Neural cell (in vitro differentiated cells): Measurements from ENCODE around the gene CAMSAP2. TPM values are rescaled to one million over a fixed set of nuclear protein-coding genes. Genes with fewer than 3 reads are reported as not detected.

ENCODE experiments used
- H2AFZ ChIP-seq: fragments of 200-600, 300-800 bp; sonication (generic), shearing (Covaris generic); 2 replicates; pipeline ENCODE4 v1.6.0; 2014; ENCODE audit warnings: low read depth, mild to moderate bottlenecking, antibody characterized with exemption, low read length, moderate library complexity
- H3F3A ChIP-seq: fragments of 200-600 bp; shearing (Covaris generic); 2 replicates; pipeline ENCODE4 v1.6.1; 2016; ENCODE audit warnings: mild to moderate bottlenecking, moderate library complexity, mixed read lengths, antibody characterized with exemption, low read length; ENCODE audit not compliant: insufficient read depth, poor library complexity, severe bottlenecking
- H3K27ac ChIP-seq: fragments of 200-600, 300-800 bp; sonication (generic), shearing (Covaris generic); 2 replicates; pipeline ENCODE4 v1.5.1; 2014; ENCODE audit warnings: mild to moderate bottlenecking, low read length, moderate library complexity
- H3K27me3 ChIP-seq: fragments of 300-800, 200-600 bp; sonication (generic), shearing (Covaris generic); 2 replicates; pipeline ENCODE4 v1.6.0; 2014; ENCODE audit warnings: mild to moderate bottlenecking, low read depth, low read length, moderate library complexity; ENCODE audit not compliant: insufficient read depth
- H3K36me3 ChIP-seq: fragments of 300-800, 200-600 bp; sonication (generic), shearing (Covaris generic); 2 replicates; pipeline ENCODE4 v1.5.1; 2014; ENCODE audit warnings: mild to moderate bottlenecking, antibody characterized with exemption, low read length, moderate library complexity; ENCODE audit not compliant: insufficient read depth
- H3K4me2 ChIP-seq: fragments of 300-800, 200-600 bp; sonication (generic), shearing (Covaris generic); 2 replicates; pipeline ENCODE4 v1.6.0; 2014; ENCODE audit warnings: mild to moderate bottlenecking, low read length
- H3K4me3 ChIP-seq: fragments of 300-800, 200-600 bp; sonication (generic), shearing (Covaris generic); 2 replicates; pipeline ENCODE4 v1.5.1; 2014; ENCODE audit warnings: mild to moderate bottlenecking, low read length, moderate library complexity
- H3K79me2 ChIP-seq: fragments of 200-600 bp; shearing (Covaris generic); replicated peaks from 2 replicates; pipeline ENCODE4 v1.6.0; 2014; ENCODE audit warnings: mild to moderate bottlenecking, low read length, moderate library complexity; ENCODE audit not compliant: insufficient read depth
- H3K9ac ChIP-seq: fragments of 300-800, 200-600 bp; sonication (generic), shearing (Covaris generic); 2 replicates; pipeline ENCODE4 v1.6.1; 2016; ENCODE audit warnings: mild to moderate bottlenecking, low read length, mixed read lengths
- H3K9me2 ChIP-seq: fragments of 200-600 bp; shearing (Covaris generic); 2 replicates; pipeline ENCODE4 v1.6.1; 2016; ENCODE audit warnings: mild to moderate bottlenecking, low read length, mixed read lengths; ENCODE audit not compliant: insufficient read depth
- H3K9me3 ChIP-seq: fragments of 200-600, 300-800 bp; sonication (generic), shearing (Covaris generic); 2 replicates; pipeline ENCODE4 v1.6.1; 2016; ENCODE audit warnings: mild to moderate bottlenecking, mixed run types, low read length, moderate library complexity, mixed read lengths
- H4K20me1 ChIP-seq: fragments of 200-600 bp; shearing (Covaris generic); 2 replicates; pipeline ENCODE4 v1.6.1; 2016; ENCODE audit warnings: mild to moderate bottlenecking, mixed run types; ENCODE audit not compliant: insufficient read depth
- CTCF ChIP-seq: fragments of 450-650 bp; IDR thresholded peaks from 2 replicates; pipeline ENCODE4 v1.5.1; 2014; ENCODE audit warnings: antibody characterized with exemption, mild to moderate bottlenecking, moderate library complexity; ENCODE audit not compliant: poor library complexity, severe bottlenecking
- EP300 ChIP-seq: fragments of 450-650 bp; conservative IDR thresholded peaks from 2 replicates; pipeline ENCODE4 v1.6.1; 2014; ENCODE audit warnings: antibody characterized with exemption, mild to moderate bottlenecking, moderate library complexity; ENCODE audit not compliant: poor library complexity, severe bottlenecking
- EZH2 ChIP-seq: fragments of 200-600, 300-800 bp; shearing (Covaris generic), sonication (generic); IDR thresholded peaks from 2 replicates; pipeline ENCODE4 v1.6.1; 2014; ENCODE audit warnings: antibody characterized with exemption, low read length, borderline replicate concordance, mild to moderate bottlenecking; ENCODE audit not compliant: insufficient read depth, poor library complexity, severe bottlenecking
- MXI1 ChIP-seq: fragments of 450-650 bp; conservative IDR thresholded peaks from 2 replicates; pipeline ENCODE4 v1.6.1; 2014; ENCODE audit warnings: antibody characterized with exemption, mild to moderate bottlenecking; ENCODE audit not compliant: poor library complexity, severe bottlenecking
- POLR2AphosphoS5 ChIP-seq: IDR thresholded peaks from 2 replicates; pipeline ENCODE4 v1.6.1; 2012
- RAD21 ChIP-seq: fragments of 450-650 bp; conservative IDR thresholded peaks from 2 replicates; pipeline ENCODE4 v1.6.1; 2014; ENCODE audit warnings: antibody characterized with exemption, mild to moderate bottlenecking, moderate library complexity
- REST ChIP-seq: IDR thresholded peaks from 2 replicates; pipeline ENCODE4 v1.6.1; 2012; ENCODE audit warnings: borderline replicate concordance
- SMC3 ChIP-seq: fragments of 450-650 bp; conservative IDR thresholded peaks from 2 replicates; pipeline ENCODE4 v1.6.1; 2014; ENCODE audit warnings: antibody characterized with exemption, mild to moderate bottlenecking, moderate library complexity; ENCODE audit not compliant: poor library complexity
- TAF1 ChIP-seq: IDR thresholded peaks from 2 replicates; pipeline ENCODE4 v1.6.1; 2012; ENCODE audit warnings: low read depth
- polyA plus RNA-seq: library from polyadenylated mRNA; depleted of rRNA; stranded (reverse); fragments of >200 nt; gene quantifications from 2 replicates; pipeline ENCODE4 v1.2.3, GENCODE V29; 2014

Gene CAMSAP2
- polyA plus RNA-seq, 1 donor from 2014 or later, result 52.7 TPM

- no peak overlapping the region for H3K9ac ChIP-seq
- no peaks in the 10 kb centered on the region for H4K20me1 ChIP-seq
- no peak overlapping the region for H2AFZ ChIP-seq
- H3K27me3 ChIP-seq, result no peaks in the 10 kb centered on the region
- H3K79me2 ChIP-seq, result no peaks in the 10 kb centered on the region
- TF ChIP-seq EP300, result no peak
- TF ChIP-seq RAD21, result no peak
- no peak for TF ChIP-seq SMC3
- no peak for TF ChIP-seq REST
- no peak for TF ChIP-seq EZH2
- no peak for TF ChIP-seq CTCF
- no peak for TF ChIP-seq TAF1
- TF ChIP-seq POLR2AphosphoS5, result no peak
- no peak for TF ChIP-seq MXI1
- H3K9me3 ChIP-seq, result no peaks in the 10 kb centered on the region
- no peak overlapping the region for H3K4me2 ChIP-seq
- H3K27ac ChIP-seq, result no peak overlapping the region
- H3K36me3 ChIP-seq, result no peaks in the 10 kb centered on the region
- H3K4me3 ChIP-seq, result no peak overlapping the region
- H3K9me2 ChIP-seq, result no peaks in the 10 kb centered on the region
- H3F3A ChIP-seq, result no peaks in the 10 kb centered on the region
Measured at GRCh38 chr1:200732438-200732837, 6.3 kb upstream of the CAMSAP2 start.

- Histone ChIP-seq H3K4me3 (no peak overlapping the region), H3K27me3 (no peaks in the 10 kb centered on the region), H3K9me2 (no peaks in the 10 kb centered on the region), H2AFZ (no peak overlapping the region), H3K4me2 (no peak overlapping the region), H3K36me3 (no peaks in the 10 kb centered on the region), H3F3A (no peaks in the 10 kb centered on the region), H3K9me3 (no peaks in the 10 kb centered on the region), H4K20me1 (no peaks in the 10 kb centered on the region), H3K27ac (no peak overlapping the region), H3K9ac (no peak overlapping the region), H3K79me2 (no peaks in the 10 kb centered on the region)
- TF ChIP-seq EZH2 (no peak), POLR2AphosphoS5 (no peak), TAF1 (no peak), MXI1 (no peak), REST (no peak), EP300 (no peak), CTCF (no peak), RAD21 (no peak), SMC3 (no peak)
Measured at GRCh38 chr1:200733907-200734306, 4.8 kb upstream of the CAMSAP2 start.
